Measurements from ENCODE around the gene TYROBP. TPM values are rescaled to one million over a fixed set of nuclear protein-coding genes. Genes with fewer than 3 reads are reported as not detected.

Gene TYROBP
- total and polyA plus RNA-seq, 2 of the 4 experiments (the other 2 are of a cell fraction) = not detected

DNA sequence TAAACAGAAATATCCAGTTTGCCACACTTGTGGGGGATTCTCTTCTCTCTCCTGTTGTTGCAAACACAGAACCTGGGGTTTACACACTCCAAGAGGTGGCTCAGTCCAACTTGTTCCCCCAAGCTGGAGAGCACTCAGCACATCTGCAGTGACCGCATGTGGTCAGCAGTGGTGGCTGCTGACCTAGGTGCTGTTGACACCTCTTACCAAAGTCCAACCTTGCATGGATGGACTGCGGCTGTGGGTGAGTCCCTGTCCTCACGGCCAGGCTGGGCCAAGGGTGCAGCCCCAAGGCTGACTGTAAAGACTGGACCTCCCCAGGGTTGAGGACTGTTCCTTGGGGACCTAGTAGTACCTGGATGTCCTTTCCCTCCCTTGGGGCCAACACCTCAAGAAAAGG lies 34.1 kb upstream of the TYROBP start:
- Histone ChIP-seq H2AK9ac (replicated peaks; ENCODE audit: low read depth, low read length, poor library complexity) (peak overlapping the region; percentile 55), H4K20me1 (ENCODE audit: insufficient read depth, low read length) (peaks cover 21% of the 10 kb centered on the region), H3K36me3 (ENCODE audit: control insufficient read depth, insufficient read depth, low read length) (peaks cover 10% of the 10 kb centered on the region; the same call in 1 of the 2 replicates), H3K9me3 (ENCODE audit: control insufficient read depth, insufficient read depth, low read length) (no peaks in the 10 kb centered on the region), H3K9ac (ENCODE audit: low read depth, low read length) (no peak overlapping the region), H3K56ac (ENCODE audit: extremely low read depth, insufficient read depth, low read length) (no peak overlapping the region), H3K27ac (ENCODE audit: insufficient read depth, low read length) (no peak overlapping the region), H3K14ac (replicated peaks; ENCODE audit: low read depth, low read length) (no peak overlapping the region), H3K4ac (ENCODE audit: low read depth, low read length) (no peak overlapping the region), H3K23ac (ENCODE audit: low read depth, low read length) (no peak overlapping the region), H4K8ac (ENCODE audit: low read depth in 2 of 2, low read length in 2 of 2) (no peak overlapping the region), H3K4me2 (ENCODE audit: low read depth, low read length) (no peak overlapping the region), H3K4me3 (ENCODE audit: insufficient read depth, low read depth, low read length) (no peak overlapping the region), H3K9me1 (ENCODE audit: insufficient read depth, low read length) (peaks cover 14% of the 10 kb centered on the region), H3K4me1 (ENCODE audit: control insufficient read depth, insufficient read depth, low read length) (peaks cover 4% of the 10 kb centered on the region), H3K79me1 (ENCODE audit: low read depth in 1 of 2, low read length in 2 of 2) (peaks cover 3 to 17% of the 10 kb centered on the region in 2 experiments), H2BK5ac (ENCODE audit: low read depth, low read length, poor library complexity, severe bottlenecking) (no peak overlapping the region), H2BK120ac (ENCODE audit: low read depth, low read length) (no peak overlapping the region), H3K18ac (ENCODE audit: low read depth, low read length) (no peak overlapping the region), H2AK5ac (ENCODE audit: low read depth, low read length) (no peak overlapping the region), H2BK15ac (ENCODE audit: low read depth, low read length) (no peak overlapping the region), H2AFZ (replicated peaks; ENCODE audit: low read length, poor library complexity) (no peak overlapping the region), H4K91ac (ENCODE audit: insufficient read depth, low read depth, low read length) (no peak overlapping the region), H2BK20ac (ENCODE audit: low read depth, low read length) (no peak overlapping the region), H4K5ac (ENCODE audit: low read depth, low read length) (no peak overlapping the region), H3K27me3 (ENCODE audit: control insufficient read depth, insufficient read depth, low read length) (no peaks in the 10 kb centered on the region)
- WGBS, 2 experiments (ENCODE audit: extremely low coverage in 2 of 2, insufficient read length in 1 of 2) = 100% methylated on average over 2 of the region's 3 CpGs; no CpG with 5 or more reads in 1 of the 2 experiments
- intact Hi-C loops (cut with micrococcal nuclease) (no loop called here), in situ Hi-C loops (cut with MboI; ENCODE audit: low sequenced_read_pairs) (no loop called here), dilution Hi-C loops (cut with HindIII; ENCODE audit: low sequenced_read_pairs, unreplicated experiment) (no loop called here)
- DNase-seq (no peak), ATAC-seq (ENCODE audit: low read depth) (no peak)
- BruUV-seq (replicated peaks) = no TSS peak
- CTCF ChIA-PET = no interaction called here
- POLR2A ChIA-PET (ENCODE audit: unreplicated experiment) = interaction anchor here (0.7 kb wide), 1 partner anchor 11 kb away, joined by 3 read pairs; no protein-coding TSS in a partner anchor
- TF ChIP-seq SMC3 (IDR thresholded peaks at IDR 0.05; ENCODE audit: low read depth, low read length) (no peak), MAZ (IDR thresholded peaks at IDR 0.05; ENCODE audit: borderline replicate concordance, low read depth, low read length) (no peak)
- TF ChIP-seq, protein P1, sequence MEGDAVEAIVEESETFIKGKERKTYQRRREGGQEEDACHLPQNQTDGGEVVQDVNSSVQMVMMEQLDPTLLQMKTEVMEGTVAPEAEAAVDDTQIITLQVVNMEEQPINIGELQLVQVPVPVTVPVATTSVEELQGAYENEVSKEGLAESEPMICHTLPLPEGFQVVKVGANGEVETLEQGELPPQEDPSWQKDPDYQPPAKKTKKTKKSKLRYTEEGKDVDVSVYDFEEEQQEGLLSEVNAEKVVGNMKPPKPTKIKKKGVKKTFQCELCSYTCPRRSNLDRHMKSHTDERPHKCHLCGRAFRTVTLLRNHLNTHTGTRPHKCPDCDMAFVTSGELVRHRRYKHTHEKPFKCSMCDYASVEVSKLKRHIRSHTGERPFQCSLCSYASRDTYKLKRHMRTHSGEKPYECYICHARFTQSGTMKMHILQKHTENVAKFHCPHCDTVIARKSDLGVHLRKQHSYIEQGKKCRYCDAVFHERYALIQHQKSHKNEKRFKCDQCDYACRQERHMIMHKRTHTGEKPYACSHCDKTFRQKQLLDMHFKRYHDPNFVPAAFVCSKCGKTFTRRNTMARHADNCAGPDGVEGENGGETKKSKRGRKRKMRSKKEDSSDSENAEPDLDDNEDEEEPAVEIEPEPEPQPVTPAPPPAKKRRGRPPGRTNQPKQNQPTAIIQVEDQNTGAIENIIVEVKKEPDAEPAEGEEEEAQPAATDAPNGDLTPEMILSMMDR (conservative IDR thresholded peaks at IDR 0.05; ENCODE audit: low read depth, low read length) = no peak
- TF ChIP-seq, protein P2, sequence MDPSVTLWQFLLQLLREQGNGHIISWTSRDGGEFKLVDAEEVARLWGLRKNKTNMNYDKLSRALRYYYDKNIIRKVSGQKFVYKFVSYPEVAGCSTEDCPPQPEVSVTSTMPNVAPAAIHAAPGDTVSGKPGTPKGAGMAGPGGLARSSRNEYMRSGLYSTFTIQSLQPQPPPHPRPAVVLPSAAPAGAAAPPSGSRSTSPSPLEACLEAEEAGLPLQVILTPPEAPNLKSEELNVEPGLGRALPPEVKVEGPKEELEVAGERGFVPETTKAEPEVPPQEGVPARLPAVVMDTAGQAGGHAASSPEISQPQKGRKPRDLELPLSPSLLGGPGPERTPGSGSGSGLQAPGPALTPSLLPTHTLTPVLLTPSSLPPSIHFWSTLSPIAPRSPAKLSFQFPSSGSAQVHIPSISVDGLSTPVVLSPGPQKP (IDR thresholded peaks at IDR 0.05; ENCODE audit: borderline replicate concordance, low read depth, low read length) = no peak
